ENCODE measurements around the gene RAVER1. TPM values are rescaled to one million over a fixed set of nuclear protein-coding genes. Genes with fewer than 3 reads are reported as not detected.

RAVER1 gene
- total and polyA plus RNA-seq, 9 of the 15 experiments (the other 6 are each of a cell fraction or from before 2014, with no cell fraction given): 0.06 to 113 (median 7.0) TPM

DNA sequence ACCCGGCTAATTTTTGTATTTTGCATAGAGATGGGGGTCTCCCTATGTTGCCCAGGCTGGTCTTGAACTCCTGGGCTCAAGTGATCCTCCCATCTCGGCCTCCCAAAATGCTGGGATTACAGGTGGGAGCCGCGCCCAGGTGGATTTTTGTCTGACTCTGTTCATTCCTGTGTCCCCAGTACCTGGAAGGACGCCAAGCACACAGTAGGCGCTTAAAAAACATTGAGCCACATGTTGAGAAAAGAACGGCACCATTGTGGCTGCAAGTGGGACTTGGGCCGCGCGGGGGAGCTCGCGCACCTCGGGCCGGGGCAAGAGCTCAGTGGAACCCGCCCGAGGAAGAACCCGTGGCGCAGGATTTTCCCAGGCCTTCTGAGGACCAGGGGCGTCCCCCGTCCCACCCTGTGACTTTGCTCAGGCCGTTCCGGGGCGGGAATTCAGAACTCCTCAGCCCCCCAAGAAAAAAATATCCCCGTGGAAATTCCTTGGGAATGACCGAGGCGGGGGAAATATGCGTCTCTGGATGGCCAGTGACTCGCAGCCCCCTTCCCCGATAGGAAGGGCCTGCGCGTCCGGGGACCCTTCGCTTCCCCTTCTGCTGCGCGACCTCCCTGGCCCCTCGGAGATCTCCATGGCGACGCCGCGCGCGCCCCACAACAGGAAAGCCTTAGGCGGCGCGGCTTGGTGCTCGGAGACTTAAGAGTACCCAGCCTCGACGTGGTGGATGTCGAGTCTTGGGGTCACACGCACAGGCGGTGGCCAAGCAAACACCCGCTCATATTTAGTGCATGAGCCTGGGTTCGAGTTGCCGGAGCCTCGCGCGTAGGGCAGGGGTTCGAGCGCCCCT, 63.8 kb downstream of the RAVER1 start (continued):
- TF ChIP-seq CHD7 (IDR thresholded peaks at IDR 0.05; ENCODE audit: low read depth, low read length) (no peak), TEAD4 (IDR thresholded peaks at IDR 0.05; ENCODE audit: low read length) (no peak), TEAD4 (CRISPR knock-in tag; IDR thresholded peaks at IDR 0.05; ENCODE audit: borderline replicate concordance) (no peak), BHLHE40 (IDR thresholded peaks at IDR 0.05; ENCODE audit: low read length) (peak; percentile 43; the same call in 1 of the 2 replicates), PHF21A (IDR thresholded peaks at IDR 0.05; ENCODE audit: borderline replicate concordance, low read depth) (no peak), ESRRA (IDR thresholded peaks at IDR 0.05; ENCODE audit: borderline replicate concordance, low read depth) (no peak; the same call in 1 of the 2 replicates), MYNN (IDR thresholded peaks at IDR 0.05) (no peak), MYNN (CRISPR knock-in tag; IDR thresholded peaks at IDR 0.05) (no peak), ZNF76 (CRISPR knock-in tag; IDR thresholded peaks at IDR 0.05; ENCODE audit: borderline replicate concordance) (no peak), TOE1 (IDR thresholded peaks at IDR 0.05; ENCODE audit: borderline replicate concordance) (no peak; the same call in 1 of the 2 replicates), TOE1 (CRISPR knock-in tag; IDR thresholded peaks at IDR 0.05; ENCODE audit: borderline replicate concordance, low read depth) (no peak)
- TF ChIP-seq, protein P1, sequence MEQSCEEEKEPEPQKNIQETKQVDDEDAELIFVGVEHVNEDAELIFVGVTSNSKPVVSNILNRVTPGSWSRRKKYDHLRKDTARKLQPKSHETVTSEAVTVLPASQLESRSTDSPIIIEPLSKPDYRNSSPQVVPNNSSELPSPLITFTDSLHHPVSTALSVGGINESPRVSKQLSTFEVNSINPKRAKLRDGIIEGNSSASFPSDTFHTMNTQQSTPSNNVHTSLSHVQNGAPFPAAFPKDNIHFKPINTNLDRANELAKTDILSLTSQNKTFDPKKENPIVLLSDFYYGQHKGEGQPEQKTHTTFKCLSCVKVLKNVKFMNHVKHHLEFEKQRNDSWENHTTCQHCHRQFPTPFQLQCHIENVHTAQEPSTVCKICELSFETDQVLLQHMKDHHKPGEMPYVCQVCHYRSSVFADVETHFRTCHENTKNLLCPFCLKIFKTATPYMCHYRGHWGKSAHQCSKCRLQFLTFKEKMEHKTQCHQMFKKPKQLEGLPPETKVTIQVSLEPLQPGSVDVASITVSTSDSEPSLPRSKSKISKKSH (CRISPR knock-in tag; IDR thresholded peaks at IDR 0.05): no peak
- TF ChIP-seq, protein P2, sequence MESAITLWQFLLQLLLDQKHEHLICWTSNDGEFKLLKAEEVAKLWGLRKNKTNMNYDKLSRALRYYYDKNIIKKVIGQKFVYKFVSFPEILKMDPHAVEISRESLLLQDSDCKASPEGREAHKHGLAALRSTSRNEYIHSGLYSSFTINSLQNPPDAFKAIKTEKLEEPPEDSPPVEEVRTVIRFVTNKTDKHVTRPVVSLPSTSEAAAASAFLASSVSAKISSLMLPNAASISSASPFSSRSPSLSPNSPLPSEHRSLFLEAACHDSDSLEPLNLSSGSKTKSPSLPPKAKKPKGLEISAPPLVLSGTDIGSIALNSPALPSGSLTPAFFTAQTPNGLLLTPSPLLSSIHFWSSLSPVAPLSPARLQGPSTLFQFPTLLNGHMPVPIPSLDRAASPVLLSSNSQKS (CRISPR knock-in tag; IDR thresholded peaks at IDR 0.05): no peak

Data from K562 (cell line).